ENCODE measurements around the gene RAPGEF3. TPM values are rescaled to one million over a fixed set of nuclear protein-coding genes. Genes with fewer than 3 reads are reported as not detected.

RAPGEF3 gene
- total RNA-seq, 1 donor from 2014 or later = 165 TPM

DNA sequence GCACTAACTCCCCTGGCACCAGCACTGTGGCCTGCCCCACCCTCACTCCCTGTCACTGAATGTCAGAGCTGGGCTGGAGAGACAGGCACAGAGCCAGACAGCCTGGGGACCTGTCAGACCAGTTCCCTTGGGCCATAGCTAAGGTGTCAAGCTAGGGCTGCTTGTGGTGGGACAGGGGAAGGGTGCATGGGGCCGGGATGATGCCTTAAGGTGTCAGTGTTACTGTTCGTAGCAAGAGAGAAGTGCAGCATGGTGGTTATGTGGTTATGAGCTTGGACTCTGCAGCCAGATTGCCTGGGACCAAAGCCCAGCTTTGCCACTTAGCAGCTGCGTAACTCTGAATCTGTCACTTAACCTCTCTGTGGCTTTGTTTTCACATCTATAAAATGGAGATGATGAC is 3.8 kb downstream of the RAPGEF3 start:
- H3K36me3 ChIP-seq = peaks cover 19 to 22% of the 10 kb centered on the region in 2 donors
- DNase-seq (ENCODE audit: low spot score in 2 of 2) = no peak
- no peaks in the 10 kb centered on the region for H3K27me3 ChIP-seq
- H3K27ac ChIP-seq = peak overlapping the region; percentile 87 to 94
- peaks cover 32 to 64% of the 10 kb centered on the region in 2 donors for H3K4me1 ChIP-seq
- TF ChIP-seq CTCF (IDR thresholded peaks at IDR 0.05) = no peak
- H3K4me3 ChIP-seq = peak overlapping the region; percentile 2 to 81
- no peaks in the 10 kb centered on the region for H3K9me3 ChIP-seq
- intact Hi-C loops (cut with DNase I) = no loop called here

GRCh38 chr12:47754126-47754525 is 4.6 kb downstream of the RAPGEF3 start:
- Histone ChIP-seq H3K36me3 (peaks cover 27 to 30% of the 10 kb centered on the region in 2 donors), H3K4me1 (peaks cover 32 to 57% of the 10 kb centered on the region in 2 donors), H3K27ac (peak overlapping the region; percentile 87 to 94), H3K9me3 (no peaks in the 10 kb centered on the region), H3K4me3 (peak overlapping the region in 1 of 2 donors; percentile 27), H3K27me3 (no peaks in the 10 kb centered on the region)
- TF ChIP-seq CTCF (IDR thresholded peaks at IDR 0.05) = no peak
- DNase-seq (ENCODE audit: low spot score in 2 of 2) = no peak
- intact Hi-C loops (cut with DNase I) = no loop called here

DNA sequence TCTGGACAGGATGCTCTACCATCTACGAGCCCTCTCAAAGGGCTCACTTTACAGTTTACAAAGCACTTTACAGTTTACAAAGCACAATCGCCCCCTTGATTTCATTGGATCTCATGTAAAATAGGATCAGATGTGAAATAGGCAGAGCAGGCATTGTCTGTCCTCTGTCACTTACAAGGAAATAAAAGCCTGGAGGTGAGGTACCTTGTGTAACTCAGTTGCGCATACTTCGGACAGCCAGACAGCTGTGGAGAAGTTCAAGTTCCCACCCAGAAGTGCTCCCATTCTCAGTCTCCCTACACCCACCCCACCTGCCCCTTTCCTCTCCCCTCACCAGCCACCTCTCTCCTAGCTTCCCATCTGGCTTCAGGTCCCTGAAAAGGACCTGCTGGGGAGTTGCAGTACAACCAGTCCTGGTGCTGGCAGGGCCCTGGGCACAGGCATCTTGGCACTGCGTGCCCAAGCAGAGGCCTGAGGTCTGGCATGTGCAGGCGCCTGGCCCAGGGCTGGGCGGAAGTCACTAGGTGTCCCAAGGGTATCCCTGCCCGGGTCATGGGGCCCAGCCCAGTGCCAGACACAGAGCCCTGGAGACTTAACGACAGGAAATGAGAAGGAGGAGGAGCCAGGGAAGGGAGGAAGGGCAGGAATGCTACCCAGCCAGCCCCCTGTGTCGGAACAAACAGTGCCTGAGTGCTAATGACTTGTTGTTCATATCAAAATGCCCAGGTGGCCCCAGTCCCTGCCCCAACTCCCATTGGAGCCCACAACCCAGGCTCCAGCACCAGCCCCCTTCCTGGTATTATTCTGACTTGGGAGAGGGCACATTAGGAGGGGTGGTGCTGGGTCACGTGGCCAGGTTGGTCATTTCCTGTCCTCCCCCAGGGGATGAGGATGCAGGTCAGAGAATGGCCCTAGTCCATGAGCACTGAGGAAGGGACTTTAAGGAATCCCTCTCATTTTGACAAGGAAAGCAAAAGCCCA is 5.4 kb downstream of the RAPGEF3 start:
- no peaks in the 10 kb centered on the region for H3K9me3 ChIP-seq
- peaks cover 34 to 38% of the 10 kb centered on the region in 2 donors for H3K36me3 ChIP-seq
- peak overlapping the region; percentile 87 to 94 for H3K27ac ChIP-seq
- peak; percentile 80 to 97 for DNase-seq (ENCODE audit: low spot score in 2 of 2)
- H3K4me1 ChIP-seq = peaks cover 29 to 57% of the 10 kb centered on the region in 2 donors
- peak in 2 of 3 experiments; percentile 12 to 21 for TF ChIP-seq CTCF (IDR thresholded peaks at IDR 0.05)
- no peaks in the 10 kb centered on the region for H3K27me3 ChIP-seq
- intact Hi-C loops (cut with DNase I) = loop anchor here (1.0 to 2.0 kb wide), 3 partner anchors 16 to 59 kb away; partner anchors contain the start of gene SLC48A1
- peak overlapping the region; percentile 12 to 27 for H3K4me3 ChIP-seq

DNA sequence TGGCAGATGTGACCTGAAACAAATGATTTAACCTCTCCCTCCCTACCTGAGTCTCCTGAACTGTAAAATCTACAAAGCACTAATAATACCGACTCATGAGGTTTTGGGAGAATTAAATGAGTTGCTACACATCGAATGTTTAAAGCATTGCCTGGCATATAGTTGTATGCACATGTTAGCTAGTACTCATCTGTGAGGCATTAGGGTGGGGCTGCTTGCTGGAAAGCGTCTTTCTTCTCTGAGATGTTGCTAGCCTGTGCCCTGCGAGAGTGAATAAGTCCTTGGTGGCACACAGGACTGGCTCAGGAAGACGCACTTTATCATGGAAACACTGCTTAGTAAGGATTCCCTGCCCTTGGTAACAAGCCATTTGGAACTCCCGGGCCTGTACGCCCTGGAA is 6.1 kb downstream of the RAPGEF3 start:
- Histone ChIP-seq H3K9me3 (no peaks in the 10 kb centered on the region), H3K4me1 (peaks cover 24 to 53% of the 10 kb centered on the region in 2 donors), H3K4me3 (peak overlapping the region in 1 of 2 donors; percentile 24), H3K36me3 (peaks cover 41 to 46% of the 10 kb centered on the region in 2 donors), H3K27ac (peak overlapping the region; percentile 87 to 94), H3K27me3 (no peaks in the 10 kb centered on the region)
- DNase-seq (ENCODE audit: low spot score in 2 of 2) = no peak
- intact Hi-C loops (cut with DNase I) = loop anchor here (2.0 kb wide), 1 partner anchor 60 kb away; no protein-coding TSS in a partner anchor
- no peak for TF ChIP-seq CTCF (IDR thresholded peaks at IDR 0.05)

DNA sequence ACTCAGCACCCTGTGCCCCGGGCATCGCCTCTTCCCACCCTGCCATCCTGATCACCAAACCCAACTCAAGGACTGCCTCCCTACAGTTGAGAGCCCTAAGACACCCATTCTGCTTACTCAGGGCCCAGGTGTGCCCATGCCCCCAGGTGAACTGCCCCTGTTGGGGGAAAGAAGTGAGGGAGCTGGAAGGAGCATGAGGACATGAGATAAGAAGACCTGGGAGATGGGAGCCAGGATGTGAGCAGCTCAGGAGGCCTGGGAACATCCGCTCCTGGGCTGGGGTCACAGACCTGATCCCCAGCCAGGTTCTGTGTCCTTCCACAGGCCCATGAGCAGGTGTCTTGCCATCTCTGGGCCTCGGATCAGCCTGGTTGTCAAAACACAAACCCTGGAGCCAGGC is 6.6 kb downstream of the RAPGEF3 start:
- Histone ChIP-seq H3K27ac (peak overlapping the region; percentile 87 to 94), H3K4me1 (peaks cover 20 to 49% of the 10 kb centered on the region in 2 donors), H3K9me3 (no peaks in the 10 kb centered on the region), H3K36me3 (peaks cover 45 to 50% of the 10 kb centered on the region in 2 donors), H3K4me3 (no peak overlapping the region), H3K27me3 (no peaks in the 10 kb centered on the region)
- TF ChIP-seq CTCF (IDR thresholded peaks at IDR 0.05) = no peak
- DNase-seq (ENCODE audit: low spot score in 2 of 2) = no peak
- intact Hi-C loops (cut with DNase I) = loop anchor here (2.0 kb wide), 1 partner anchor 61 kb away; no protein-coding TSS in a partner anchor
